HL-60 (cell line): ENCODE data around the gene CNIH2.

ENCODE experiments used
- DNase-seq, 2 experiments: peaks; one replicate each; pipeline ENCODE4 v3.0.0-alpha.2; 2010 to 2020; ENCODE audit warnings: low read depth in 1 of 2, low spot score in 1 of 2
- H3K27ac ChIP-seq: fragments of 250-450 bp; sonication (Bioruptor Pico); replicated peaks from 2 replicates; pipeline ENCODE4 v1.5.1; 2020; ENCODE audit warnings: mild to moderate bottlenecking, moderate library complexity
- H3K27me3 ChIP-seq: fragments of 250-450 bp; sonication (Bioruptor Pico); 2 replicates; pipeline ENCODE4 v1.5.1; 2021; ENCODE audit warnings: mild to moderate bottlenecking, moderate library complexity; ENCODE audit not compliant: insufficient read depth, poor library complexity, severe bottlenecking
- H3K4me3 ChIP-seq: replicated peaks from 2 replicates; pipeline ENCODE4 v1.5.1; 2011; ENCODE audit warnings: mild to moderate bottlenecking, control low read depth, low read length; ENCODE audit not compliant: insufficient read depth
- GABPA ChIP-seq: IDR thresholded peaks from 2 replicates; pipeline ENCODE4 v1.6.1; 2012; ENCODE audit warnings: low read depth
- POLR2AphosphoS5 ChIP-seq: IDR thresholded peaks from 2 replicates; pipeline ENCODE4 v1.6.1; 2012; ENCODE audit warnings: low read depth
- REST ChIP-seq: IDR thresholded peaks from 2 replicates; pipeline ENCODE4 v1.6.1; 2012; ENCODE audit warnings: low read depth; ENCODE audit not compliant: insufficient replicate concordance
- SPI1 ChIP-seq: IDR thresholded peaks from 2 replicates; pipeline ENCODE4 v1.6.1; 2012; ENCODE audit warnings: low read depth, mild to moderate bottlenecking, borderline replicate concordance
- TF ChIP-seq, protein P1 (sequence below): IDR thresholded peaks from one replicate; pipeline ENCODE4 v1.5.1; 2011; ENCODE audit warnings: low read length, control low read depth, inconsistent platforms; ENCODE audit not compliant: insufficient read depth

Gene CNIH2

DNA sequence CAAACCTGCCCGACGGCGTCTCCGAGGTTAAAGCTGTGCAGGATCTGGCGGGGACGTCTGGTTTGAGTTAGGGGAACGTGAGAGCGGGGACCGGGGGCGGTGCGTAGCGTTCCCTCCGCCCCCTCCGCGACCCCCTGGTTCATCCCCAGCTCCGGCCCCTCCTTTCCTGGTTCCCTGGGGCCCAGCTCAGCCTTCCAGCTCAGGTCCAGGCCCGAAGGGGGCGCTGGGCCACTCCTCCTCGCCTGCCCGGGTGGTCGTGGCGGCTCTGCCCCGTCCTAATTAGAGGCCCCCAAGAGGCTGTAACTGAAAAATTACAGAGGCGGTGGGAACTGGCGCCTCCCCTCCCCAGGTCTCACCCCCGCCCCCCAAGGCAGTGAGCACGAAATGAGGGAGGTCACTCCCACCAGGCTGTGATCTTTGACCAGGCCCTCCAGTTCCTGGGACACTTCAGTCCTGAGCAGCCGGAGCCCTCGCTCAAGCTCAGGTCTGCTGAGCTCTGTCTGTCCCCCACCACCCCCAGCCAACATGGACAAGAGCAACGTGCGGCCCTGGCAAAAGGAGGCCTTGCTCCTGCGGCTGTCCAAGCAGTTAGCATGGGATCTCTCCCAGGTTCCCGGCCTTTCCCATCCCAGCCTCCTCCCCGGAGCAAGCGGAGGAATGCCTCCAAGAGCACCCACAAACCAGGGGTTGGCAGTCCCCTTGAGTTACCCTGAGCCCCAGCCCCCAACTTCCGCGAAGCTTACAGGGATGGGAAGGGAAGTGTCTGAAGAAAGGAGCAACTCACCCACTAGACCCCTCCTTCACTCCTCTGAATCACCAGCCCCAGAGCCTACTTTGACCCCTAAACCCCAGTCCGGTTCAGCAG, 35.6 kb downstream of the CNIH2 start:
- DNase-seq, result no peak
- no peaks in the 10 kb centered on the region for H3K27me3 ChIP-seq
- no peak overlapping the region; the same call in 1 of the 2 replicates for H3K4me3 ChIP-seq
- peak overlapping the region; percentile 22; the same call in 1 of the 2 replicates for H3K27ac ChIP-seq
- TF ChIP-seq, protein P1, sequence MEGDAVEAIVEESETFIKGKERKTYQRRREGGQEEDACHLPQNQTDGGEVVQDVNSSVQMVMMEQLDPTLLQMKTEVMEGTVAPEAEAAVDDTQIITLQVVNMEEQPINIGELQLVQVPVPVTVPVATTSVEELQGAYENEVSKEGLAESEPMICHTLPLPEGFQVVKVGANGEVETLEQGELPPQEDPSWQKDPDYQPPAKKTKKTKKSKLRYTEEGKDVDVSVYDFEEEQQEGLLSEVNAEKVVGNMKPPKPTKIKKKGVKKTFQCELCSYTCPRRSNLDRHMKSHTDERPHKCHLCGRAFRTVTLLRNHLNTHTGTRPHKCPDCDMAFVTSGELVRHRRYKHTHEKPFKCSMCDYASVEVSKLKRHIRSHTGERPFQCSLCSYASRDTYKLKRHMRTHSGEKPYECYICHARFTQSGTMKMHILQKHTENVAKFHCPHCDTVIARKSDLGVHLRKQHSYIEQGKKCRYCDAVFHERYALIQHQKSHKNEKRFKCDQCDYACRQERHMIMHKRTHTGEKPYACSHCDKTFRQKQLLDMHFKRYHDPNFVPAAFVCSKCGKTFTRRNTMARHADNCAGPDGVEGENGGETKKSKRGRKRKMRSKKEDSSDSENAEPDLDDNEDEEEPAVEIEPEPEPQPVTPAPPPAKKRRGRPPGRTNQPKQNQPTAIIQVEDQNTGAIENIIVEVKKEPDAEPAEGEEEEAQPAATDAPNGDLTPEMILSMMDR, result no peak
- no peak for TF ChIP-seq GABPA
- TF ChIP-seq SPI1, result no peak
- no peak for TF ChIP-seq REST
- no peak for TF ChIP-seq POLR2AphosphoS5

- no peak overlapping the region for H3K27ac ChIP-seq
- TF ChIP-seq SPI1, result no peak
- TF ChIP-seq GABPA, result no peak
- TF ChIP-seq, protein P1, result no peak
- TF ChIP-seq POLR2AphosphoS5, result no peak
- no peak for TF ChIP-seq REST
- no peak overlapping the region for H3K4me3 ChIP-seq
- H3K27me3 ChIP-seq, result no peaks in the 10 kb centered on the region
- no peak for DNase-seq
Measured at GRCh38 chr11:66314186-66314501, 36.2 kb downstream of the CNIH2 start.

DNA sequence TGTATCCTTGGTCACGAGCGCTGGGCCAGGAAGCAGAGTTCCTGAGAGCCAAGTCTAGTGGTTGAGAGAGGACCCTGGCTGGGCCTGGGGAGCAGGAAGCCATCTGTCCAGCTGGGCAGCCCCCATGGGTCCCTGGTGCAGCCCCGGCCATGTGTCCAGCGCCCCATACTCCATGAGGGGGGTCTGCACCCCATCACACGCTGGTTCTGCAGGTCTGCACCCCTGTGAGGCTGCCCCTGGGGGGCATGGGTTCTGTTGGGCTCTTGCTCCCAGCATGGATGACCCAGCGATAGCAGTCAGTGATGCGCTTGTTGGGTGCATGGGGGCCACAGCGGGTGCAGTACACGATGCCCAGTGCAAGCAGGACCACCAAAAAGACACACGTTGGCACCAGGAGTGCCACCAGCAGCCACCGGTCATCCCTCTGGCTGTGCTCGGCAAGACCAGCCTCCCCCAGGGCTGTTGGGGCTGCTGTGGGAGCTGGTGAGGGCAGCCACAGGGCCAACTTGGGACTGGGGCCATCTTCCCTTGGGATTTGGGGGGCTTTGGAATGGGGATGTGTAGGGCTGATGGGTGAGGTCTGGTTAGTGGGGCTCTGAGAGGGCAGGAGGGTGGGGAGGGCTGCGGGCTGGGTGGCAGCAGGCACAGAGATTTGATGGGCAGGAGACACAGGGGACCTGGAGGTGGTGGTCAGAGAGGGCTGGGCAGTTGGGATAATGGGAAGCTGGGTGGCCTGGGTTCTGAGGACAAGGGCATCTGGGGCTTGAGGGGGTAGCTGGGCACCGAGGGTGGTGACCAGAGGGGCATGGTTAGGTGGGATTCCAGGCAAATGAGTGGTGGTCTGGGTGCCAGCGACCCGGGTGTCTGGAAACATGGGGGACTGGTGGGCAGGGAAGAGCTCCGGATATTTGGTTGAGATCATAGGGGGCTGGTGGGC, 36.9 kb downstream of the CNIH2 start:
- no peak for DNase-seq
- no peak overlapping the region for H3K27ac ChIP-seq
- H3K4me3 ChIP-seq, result no peak overlapping the region
- no peaks in the 10 kb centered on the region for H3K27me3 ChIP-seq
- TF ChIP-seq GABPA (no peak), POLR2AphosphoS5 (no peak), SPI1 (no peak), REST (no peak)
- TF ChIP-seq, protein P1, result no peak
